PC-3 (cell line): ENCODE data around the gene PLXNA2. TPM values are rescaled to one million over a fixed set of nuclear protein-coding genes. Genes with fewer than 3 reads are reported as not detected.

Experiments used
- ATAC-seq: fragments of 200-7000 bp; cut with Tn5 transposase; 2 replicates; pipeline ENCODE4 v1.9.1; 2020; ENCODE audit warnings: mild to moderate bottlenecking, moderate library complexity
- BruUV-seq: library from RNA; stranded (reverse); fragments of 400-500 nt; replicated peaks from 2 replicates; lab custom pipeline; 2021; lab: Mats Ljungman, UMichigan
- CTCF ChIA-PET: fragments of 300-600 bp; sonication (Branson Sonifier 250); formaldehyde crosslinking; loops from one replicate; lab custom pipeline; 2022; ENCODE audit warnings: antibody characterized with exemption; lab: Charles Lee
- POLR2A ChIA-PET: fragments of 300-600 bp; sonication (Branson Sonifier 250); formaldehyde crosslinking; loops from one replicate; lab custom pipeline; 2022; ENCODE audit warnings: antibody characterized with exemption; ENCODE audit not compliant: unreplicated experiment; lab: Charles Lee
- DNase-seq: peaks from one replicate; pipeline ENCODE4 v3.0.0-alpha.2; 2015
- H2AFZ ChIP-seq: fragments of 300-600 bp; sonication (generic); 2 replicates; pipeline ENCODE4 v1.6.0; 2016; ENCODE audit warnings: antibody characterized with exemption, low read length
- H3F3A ChIP-seq: fragments of 300-600 bp; sonication (generic); one replicate; pipeline ENCODE4 v1.6.0; 2017; ENCODE audit warnings: antibody characterized with exemption, low read length, control low read depth, mild to moderate bottlenecking; ENCODE audit not compliant: unreplicated experiment
- H3K27ac ChIP-seq: fragments of 300-600 bp; sonication (generic); 2 replicates; pipeline ENCODE4 v1.5.1; 2016; ENCODE audit warnings: mild to moderate bottlenecking, low read length
- H3K27me3 ChIP-seq: fragments of 300-600 bp; sonication (generic); 2 replicates; pipeline ENCODE4 v1.6.1; 2016; ENCODE audit warnings: low read length, mixed read lengths
- H3K36me3 ChIP-seq: fragments of 300-600 bp; sonication (generic); 2 replicates; pipeline ENCODE4 v1.6.1; 2016; ENCODE audit warnings: low read depth, mixed run types, low read length, mixed read lengths
- H3K4me1 ChIP-seq: fragments of 300-600 bp; sonication (generic); 2 replicates; pipeline ENCODE4 v1.5.1; 2016; ENCODE audit warnings: low read length; ENCODE audit not compliant: insufficient read depth
- H3K4me2 ChIP-seq: fragments of 300-600 bp; sonication (generic); 2 replicates; pipeline ENCODE4 v1.6.0; 2016; ENCODE audit warnings: low read length
- H3K4me3 ChIP-seq: fragments of 300-600 bp; sonication (generic); 2 replicates; pipeline ENCODE4 v1.5.1; 2016; ENCODE audit warnings: mild to moderate bottlenecking, low read length, mixed read lengths
- H3K79me2 ChIP-seq: fragments of 300-600 bp; sonication (generic); 2 replicates; pipeline ENCODE4 v1.6.1; 2017; ENCODE audit warnings: low read length, mixed read lengths
- H3K9ac ChIP-seq: fragments of 300-600 bp; sonication (generic); 2 replicates; pipeline ENCODE4 v1.6.0; 2016; ENCODE audit warnings: mild to moderate bottlenecking, low read length
- H3K9me2 ChIP-seq: fragments of 300-600 bp; sonication (generic); replicated peaks from 2 replicates; pipeline ENCODE4 v1.6.1; 2016; ENCODE audit warnings: mixed run types, low read length, mixed read lengths
- H3K9me3 ChIP-seq: fragments of 300-600 bp; sonication (generic); 2 replicates; pipeline ENCODE4 v1.6.1; 2016; ENCODE audit warnings: low read length, mixed read lengths
- H4K20me1 ChIP-seq: fragments of 300-600 bp; sonication (generic); 2 replicates; pipeline ENCODE4 v1.6.1; 2016; ENCODE audit warnings: low read length, mixed read lengths
- CTCF ChIP-seq: fragments of 300-600 bp; sonication (generic); conservative IDR thresholded peaks from 2 replicates; pipeline ENCODE4 v1.5.1; 2017; ENCODE audit warnings: antibody characterized with exemption, low read depth, mild to moderate bottlenecking, low read length
- EZH2 ChIP-seq: fragments of 300-600 bp; sonication (generic); IDR thresholded peaks from one replicate; pipeline ENCODE4 v1.6.1; 2017; ENCODE audit warnings: antibody characterized with exemption, mild to moderate bottlenecking, low read length; ENCODE audit not compliant: unreplicated experiment
- EZH2phosphoT487 ChIP-seq: fragments of 300-600 bp; sonication (generic); IDR thresholded peaks from 2 replicates; pipeline ENCODE4 v1.6.1; 2018; ENCODE audit warnings: mild to moderate bottlenecking, antibody characterized with exemption, low read length, borderline replicate concordance
- intact Hi-C: fragments of 100-400 bp; cut with micrococcal nuclease; formaldehyde crosslinking; loops from 2 replicates; pipeline ENCODE4 v1.9.0; 2023
- total RNA-seq: library from RNA; depleted of rRNA; stranded (reverse); fragments of >200 nt; gene quantifications from 2 replicates; pipeline ENCODE4 v1.2.3, GENCODE V29; 2014

The PLXNA2 gene
- total RNA-seq, 1 experiment from 2014 or later, result 16.2 TPM

DNA sequence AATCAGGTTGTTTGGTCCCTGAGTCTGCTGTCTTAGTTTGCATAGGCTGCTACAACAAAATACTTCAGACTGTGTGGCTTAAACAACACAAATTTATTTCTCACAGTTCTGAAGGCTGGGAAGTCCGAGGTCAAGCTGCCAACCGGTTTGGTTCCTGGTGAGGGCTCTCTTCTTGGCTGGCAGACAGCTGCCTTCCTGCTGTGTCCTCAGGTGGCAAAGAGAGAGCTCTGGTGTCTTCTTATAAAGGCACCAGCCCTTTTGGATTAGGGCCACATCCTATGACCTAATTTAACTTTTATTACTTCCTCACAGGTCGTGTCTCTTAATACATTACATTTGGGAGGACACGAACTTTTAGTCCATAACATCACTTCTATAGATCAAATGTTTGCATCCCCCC is 243.7 kb downstream of the PLXNA2 start:
- Histone ChIP-seq H3K9me3 (no peaks in the 10 kb centered on the region), H3K9me2 (no peaks in the 10 kb centered on the region), H3K27me3 (no peaks in the 10 kb centered on the region), H3F3A (no peaks in the 10 kb centered on the region), H3K27ac (no peak overlapping the region), H3K36me3 (no peaks in the 10 kb centered on the region), H3K4me3 (no peak overlapping the region), H3K4me1 (no peaks in the 10 kb centered on the region), H3K79me2 (no peaks in the 10 kb centered on the region), H4K20me1 (no peaks in the 10 kb centered on the region), H3K9ac (no peak overlapping the region), H3K4me2 (no peak overlapping the region), H2AFZ (no peak overlapping the region)
- ChIA-PET CTCF (no interaction called here), POLR2A (no interaction called here)
- intact Hi-C loops, result no loop called here
- TF ChIP-seq EZH2 (no peak), EZH2phosphoT487 (no peak), CTCF (no peak)
- peak; percentile 30 for DNase-seq
- no TSS peak for BruUV-seq
- ATAC-seq, result peak; percentile 52; the same call in 1 of the 2 replicates

- Histone ChIP-seq H3K9me2 (no peaks in the 10 kb centered on the region), H2AFZ (no peak overlapping the region), H3K4me3 (no peak overlapping the region), H3F3A (no peaks in the 10 kb centered on the region), H3K27ac (no peak overlapping the region), H3K9ac (no peak overlapping the region), H3K27me3 (no peaks in the 10 kb centered on the region), H3K36me3 (no peaks in the 10 kb centered on the region), H3K4me2 (no peak overlapping the region), H3K4me1 (no peaks in the 10 kb centered on the region), H3K79me2 (no peaks in the 10 kb centered on the region), H3K9me3 (no peaks in the 10 kb centered on the region), H4K20me1 (no peaks in the 10 kb centered on the region)
- ATAC-seq (no peak), DNase-seq (no peak)
- POLR2A ChIA-PET, result no interaction called here
- BruUV-seq, result no TSS peak
- CTCF ChIA-PET, result no interaction called here
- intact Hi-C loops, result no loop called here
- no peak for TF ChIP-seq EZH2phosphoT487
- TF ChIP-seq EZH2, result no peak
- TF ChIP-seq CTCF, result no peak
These were observed 244.2 kb downstream of the PLXNA2 start for GRCh38 chr1:207999972-208000371.

- H3K4me2 ChIP-seq, result no peak overlapping the region
- DNase-seq, result no peak
- H3K27ac ChIP-seq, result no peak overlapping the region
- ChIA-PET POLR2A (no interaction called here), CTCF (interaction anchor here (0.7 kb wide), 1 partner anchor 749 kb away, joined by 4 read pairs; no protein-coding TSS in a partner anchor)
- no peaks in the 10 kb centered on the region for H3K27me3 ChIP-seq
- no peaks in the 10 kb centered on the region for H3K79me2 ChIP-seq
- no peak for ATAC-seq
- no peak for TF ChIP-seq EZH2
- TF ChIP-seq CTCF, result 0 out of 2 replicates have a peak, but pooled peaks have one; percentile 9
- no peak overlapping the region for H3K4me3 ChIP-seq
- H2AFZ ChIP-seq, result no peak overlapping the region
- H3K36me3 ChIP-seq, result no peaks in the 10 kb centered on the region
- BruUV-seq, result no TSS peak
- no peaks in the 10 kb centered on the region for H3K9me2 ChIP-seq
- no peaks in the 10 kb centered on the region for H3K9me3 ChIP-seq
- no peak overlapping the region for H3K9ac ChIP-seq
- H3F3A ChIP-seq, result no peaks in the 10 kb centered on the region
- intact Hi-C loops, result no loop called here
- no peaks in the 10 kb centered on the region for H4K20me1 ChIP-seq
- H3K4me1 ChIP-seq, result no peaks in the 10 kb centered on the region
These were observed 244.8 kb downstream of the PLXNA2 start for GRCh38 chr1:207999274-207999915.
